Stromal cell of bone marrow (primary cell): ENCODE results near the gene NPAS2.

ENCODE experiments used
- DNase-seq: peaks from one replicate; pipeline ENCODE4 v3.0.0-alpha.2; 2012; ENCODE audit warnings: low read depth

Gene NPAS2

GRCh38 chr2:100796499-100797100 is 23.3 kb upstream of the NPAS2 start:
- DNase-seq, result no peak

- no peak for DNase-seq
Observed at GRCh38 chr2:100799686-100800085, 20.3 kb upstream of the NPAS2 start.

GRCh38 chr2:100800915-100801314 is 19.0 kb upstream of the NPAS2 start:
- DNase-seq, result no peak

GRCh38 chr2:100801402-100801801 is 18.5 kb upstream of the NPAS2 start:
- DNase-seq, result no peak

DNA sequence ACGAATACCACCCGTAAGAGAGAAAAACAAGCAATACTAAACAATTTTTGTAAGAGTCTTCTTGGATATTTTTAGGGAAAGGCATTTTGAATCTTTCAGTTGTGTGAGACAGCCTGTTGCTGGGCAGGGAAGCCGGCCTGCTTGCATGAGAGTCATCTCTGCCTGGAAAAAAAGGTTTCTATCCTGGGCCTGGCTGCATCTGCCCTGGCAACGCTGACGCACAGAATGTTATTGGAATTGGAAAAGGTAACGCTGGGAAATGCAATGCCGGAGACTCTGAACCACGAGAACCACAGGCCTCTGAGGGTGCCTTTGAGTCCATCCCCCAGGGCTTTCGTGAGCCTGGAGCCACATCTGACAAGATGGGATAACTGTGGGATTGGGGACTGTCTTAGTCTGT is 17.9 kb upstream of the NPAS2 start:
- no peak for DNase-seq

DNA sequence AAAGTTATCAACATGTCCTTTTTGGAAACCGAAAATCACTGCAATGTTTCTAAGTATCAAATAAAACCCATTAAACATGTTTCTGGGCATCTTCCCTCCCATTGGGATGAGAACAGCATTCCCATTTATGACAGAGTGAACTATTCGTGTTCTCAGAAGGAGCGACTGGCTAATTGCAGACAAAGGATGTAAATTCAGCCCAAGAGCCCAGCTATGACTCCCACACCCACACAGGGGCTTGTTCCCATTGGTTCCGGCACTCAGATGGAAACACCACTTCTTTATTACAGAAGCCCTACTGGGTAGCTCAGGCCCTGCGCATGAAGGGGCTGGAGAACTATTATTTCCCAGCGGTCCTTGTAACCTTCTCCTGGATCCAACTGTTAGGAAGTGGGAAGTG is 16.6 kb upstream of the NPAS2 start:
- no peak for DNase-seq

DNA sequence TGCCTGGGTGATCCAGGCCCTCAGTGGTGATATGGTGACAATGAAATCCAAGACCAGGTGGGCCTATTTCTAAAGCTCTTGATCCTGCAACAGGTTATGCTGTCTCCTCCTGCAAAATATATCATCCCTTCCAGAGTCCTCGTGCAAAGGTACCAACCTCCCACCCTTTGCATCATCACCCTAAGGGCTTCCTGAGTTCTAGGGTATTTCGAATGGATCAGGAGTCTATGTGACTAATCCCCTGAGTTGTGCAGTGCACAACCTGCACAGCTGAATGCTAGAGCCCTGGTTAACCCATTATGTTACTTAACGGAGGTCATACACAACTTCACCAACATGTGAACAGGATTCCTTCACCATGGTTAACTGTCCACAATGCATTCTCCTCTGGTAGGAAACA is 13.4 kb upstream of the NPAS2 start:
- DNase-seq, result no peak

GRCh38 chr2:100807707-100808106 is 12.2 kb upstream of the NPAS2 start:
- DNase-seq, result no peak

GRCh38 chr2:100808582-100808981 is 11.4 kb upstream of the NPAS2 start:
- DNase-seq, result no peak

- DNase-seq, result no peak
Observed at GRCh38 chr2:100809506-100809905, 10.4 kb upstream of the NPAS2 start.

GRCh38 chr2:100810603-100811145 is 9.3 kb upstream of the NPAS2 start:
- DNase-seq, result no peak

GRCh38 chr2:100812116-100812515 is 7.8 kb upstream of the NPAS2 start:
- DNase-seq, result no peak

DNA sequence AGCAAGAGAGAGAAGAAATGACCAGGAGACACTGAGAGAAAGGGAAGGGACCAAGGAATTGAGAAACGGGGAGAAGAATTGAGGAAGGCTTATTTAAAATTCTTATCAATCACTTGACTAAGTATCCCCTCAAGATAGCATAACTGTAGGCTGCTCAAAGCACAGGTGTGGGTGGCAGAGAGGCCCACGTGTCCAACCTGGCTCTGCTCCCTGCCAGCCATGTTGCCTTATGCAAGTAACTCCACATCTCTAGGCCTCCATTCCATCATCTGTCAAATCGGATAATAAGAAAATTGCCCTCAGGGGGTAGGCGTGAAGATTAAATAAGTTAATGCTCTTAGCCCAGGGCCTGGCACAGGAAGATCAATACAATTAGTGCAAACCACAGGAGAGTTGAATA is 7.4 kb upstream of the NPAS2 start:
- no peak for DNase-seq

- no peak for DNase-seq
Observed at GRCh38 chr2:100813527-100813926, 6.4 kb upstream of the NPAS2 start.

GRCh38 chr2:100814043-100814442 is 5.9 kb upstream of the NPAS2 start:
- DNase-seq, result no peak

DNA sequence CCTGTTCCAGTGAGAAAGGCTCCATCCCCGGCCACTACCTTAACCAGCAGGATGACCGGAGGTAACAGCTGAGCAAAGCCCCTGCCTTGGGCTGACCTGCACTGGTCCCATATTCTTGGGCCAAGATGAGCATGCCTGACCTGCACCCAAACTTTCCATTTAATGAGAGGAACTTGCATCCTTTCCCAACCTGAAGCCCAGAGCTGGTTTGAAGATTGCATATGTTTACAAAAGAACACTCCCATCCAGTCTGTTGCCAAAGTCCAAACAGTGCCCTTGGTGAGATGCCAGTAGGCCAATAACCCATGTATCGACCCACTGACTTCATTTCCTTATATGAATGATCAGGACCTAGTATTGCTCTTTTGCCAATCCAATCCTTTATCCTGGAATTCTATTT is 5.5 kb upstream of the NPAS2 start:
- no peak for DNase-seq

DNA sequence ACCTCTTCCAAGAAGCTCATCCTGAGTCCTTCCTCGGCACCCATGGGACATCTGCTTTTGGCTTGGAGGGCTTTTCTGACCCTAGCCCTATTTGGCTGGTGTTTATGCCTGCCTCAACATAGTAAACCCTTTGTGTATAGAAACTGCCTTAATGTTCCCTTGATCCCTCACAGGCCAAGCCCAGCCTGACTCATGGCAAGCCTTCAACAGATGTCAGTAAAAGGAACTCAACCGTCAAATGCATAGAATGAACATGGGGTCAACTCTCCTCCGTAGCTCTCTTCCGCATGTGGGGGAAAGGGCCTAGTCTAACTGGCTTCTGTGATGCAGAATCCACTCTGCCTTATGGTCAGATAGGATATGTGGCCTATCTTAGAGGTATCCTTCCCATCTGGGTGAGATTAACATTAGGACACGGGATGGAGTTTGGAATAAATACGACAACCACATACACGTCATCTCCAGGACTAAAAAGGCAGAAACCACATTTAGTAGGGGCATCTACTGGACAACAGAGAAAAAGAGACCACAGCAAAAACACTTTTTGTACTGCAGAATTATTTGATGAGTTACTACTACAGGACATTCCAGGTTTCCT is 2.5 kb upstream of the NPAS2 start:
- no peak for DNase-seq

DNA sequence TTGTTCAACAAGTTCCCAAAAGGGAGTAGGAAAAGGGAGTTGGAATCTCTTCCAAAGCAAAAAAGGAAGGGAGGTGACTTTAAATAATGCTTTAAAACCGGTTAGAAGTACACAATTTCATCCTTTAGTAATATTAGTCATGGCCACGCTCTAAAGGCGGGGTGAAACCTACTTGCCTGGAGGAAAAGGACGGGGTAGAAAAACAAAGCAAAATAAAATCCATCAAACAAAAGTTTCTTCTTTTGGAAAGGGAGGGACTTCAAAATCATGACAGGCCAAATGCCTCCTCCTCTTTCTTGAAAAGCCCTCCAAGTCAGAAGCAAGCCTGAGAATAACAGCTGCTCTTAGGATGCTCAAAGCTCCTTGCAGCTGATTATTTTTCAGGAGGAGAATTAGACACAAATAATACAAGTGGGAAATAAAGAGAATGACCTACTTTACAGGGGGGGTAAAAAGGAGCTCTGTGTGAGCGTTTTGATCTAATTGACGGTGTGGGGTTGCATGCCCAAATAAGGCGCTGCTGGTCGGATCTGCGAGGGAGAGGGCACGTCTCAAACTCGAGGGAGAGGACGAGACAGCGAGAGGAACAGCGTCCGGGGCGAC is 1.8 kb upstream of the NPAS2 start:
- DNase-seq, result no peak

GRCh38 chr2:100818606-100819369 is 1.2 kb upstream of the NPAS2 start:
- peak; percentile 49 for DNase-seq

DNA sequence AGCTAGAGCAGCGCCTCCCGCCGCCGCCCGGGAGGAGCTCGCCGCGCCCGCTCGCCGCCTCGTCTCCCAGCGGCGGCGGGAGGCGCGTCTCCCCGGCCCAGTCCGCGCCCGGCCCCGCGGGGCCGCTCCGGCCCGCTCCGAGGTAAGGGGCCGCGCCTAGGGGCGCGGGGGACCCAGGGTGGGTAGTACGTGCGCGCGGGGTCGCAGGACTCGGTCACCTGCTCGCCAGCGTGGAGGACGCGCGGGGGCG is 259 bp downstream of the NPAS2 start:
- DNase-seq, result no peak

- no peak for DNase-seq
Observed at GRCh38 chr2:100820523-100821254, 750 bp downstream of the NPAS2 start.

- DNase-seq, result no peak
Observed at GRCh38 chr2:100821255-100821910, 1.4 kb downstream of the NPAS2 start.
